AG10803 (cell line): ENCODE data around the gene GPSM3.

Experiments
- DNase-seq: peaks from one replicate; pipeline ENCODE4 v3.0.0; 2010; ENCODE audit warnings: low read depth
- H3K4me3 ChIP-seq: 2 replicates; pipeline ENCODE4 v1.5.1; 2011; ENCODE audit warnings: mild to moderate bottlenecking, low read length, control low read depth
- CTCF ChIP-seq: conservative IDR thresholded peaks from 2 replicates; pipeline ENCODE4 v1.5.1; 2011; ENCODE audit warnings: mild to moderate bottlenecking, low read length, control low read depth, inconsistent platforms

Gene GPSM3

DNA sequence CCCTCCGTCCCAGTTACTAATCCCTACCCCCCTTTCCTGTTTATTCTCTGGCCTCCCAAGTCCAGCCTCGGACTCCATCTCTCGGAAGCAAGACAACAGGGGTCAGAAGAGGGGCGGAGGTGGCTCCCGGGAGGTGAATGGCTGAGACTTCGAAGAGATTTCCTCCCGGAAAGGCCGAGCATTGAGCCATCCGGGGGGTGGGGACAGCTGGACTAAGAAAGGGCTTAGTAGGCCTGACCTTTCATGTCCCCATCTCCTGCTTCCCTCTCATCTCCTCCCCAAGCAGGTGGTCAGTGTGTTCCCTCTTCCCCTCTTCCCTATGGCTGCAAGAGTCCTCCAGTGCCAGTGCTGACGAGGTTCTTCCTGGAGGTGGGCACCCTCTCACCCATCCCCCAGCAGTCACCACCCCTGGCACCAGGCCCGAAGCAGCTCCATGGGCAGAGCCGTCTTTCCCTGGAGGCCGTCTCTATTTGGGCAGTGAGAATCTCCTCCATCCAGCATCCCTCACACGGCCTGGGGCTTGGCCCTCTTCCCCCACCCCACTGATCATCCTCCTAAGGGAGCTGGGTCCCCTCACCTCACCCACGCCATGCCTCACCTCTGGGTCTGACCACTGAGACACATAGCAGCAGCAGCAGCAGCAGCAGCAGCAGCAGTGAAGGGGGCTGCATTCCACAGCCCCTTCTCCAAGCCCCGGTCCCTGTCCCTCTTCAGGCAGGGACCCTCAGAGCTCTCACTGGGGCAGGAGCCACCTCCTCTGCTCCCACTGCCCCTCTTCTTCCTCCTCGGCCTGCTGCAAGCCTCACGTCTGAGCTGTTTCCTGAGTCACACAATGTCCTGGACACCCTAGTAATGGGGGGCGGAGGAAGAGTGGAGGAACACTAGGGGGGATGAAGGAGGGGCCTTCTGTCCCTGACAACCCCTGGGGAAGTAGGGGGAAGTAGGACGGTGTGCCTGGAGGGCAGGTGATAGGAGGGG, 31.1 kb upstream of the GPSM3 start, which contains the start of gene NOTCH4:
TSS of gene NOTCH4 (minus strand) at position 810 of the 978 bp plus-strand sequence. CDS start at position 671, 139 bp downstream.
- TF ChIP-seq CTCF, result no peak
- DNase-seq, result no peak
- no peak within 1 kb of the TSS for H3K4me3 ChIP-seq

- DNase-seq, result no peak
- H3K4me3 ChIP-seq, result no peak overlapping the region
- TF ChIP-seq CTCF, result no peak
These were observed 30.1 kb upstream of the GPSM3 start for GRCh38 chr6:32222333-32223230.

DNA sequence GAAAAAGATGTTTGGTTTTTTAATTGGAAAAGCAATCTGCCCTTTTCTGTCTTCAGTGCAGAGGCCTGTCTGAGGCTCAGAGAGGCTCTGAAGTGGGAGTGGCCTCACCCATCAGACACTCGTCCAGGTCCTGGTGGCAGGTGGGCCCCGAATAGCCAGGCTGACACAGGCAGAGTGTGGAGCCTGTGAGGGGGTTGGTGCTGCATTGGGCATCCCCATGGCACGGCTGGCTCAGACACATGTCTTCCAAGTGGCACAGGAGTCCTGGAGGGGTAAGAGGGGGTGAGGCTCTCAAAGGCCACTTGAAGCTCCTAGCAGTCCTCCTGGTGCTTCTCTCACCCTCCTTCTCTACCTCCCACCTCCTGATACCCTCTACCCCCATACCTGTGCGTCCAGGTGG, 27.6 kb upstream of the GPSM3 start:
- TF ChIP-seq CTCF, result no peak
- H3K4me3 ChIP-seq, result no peak overlapping the region
- DNase-seq, result no peak

GRCh38 chr6:32218167-32218566, 25.7 kb upstream of the GPSM3 start:
- no peak for TF ChIP-seq CTCF
- no peak for DNase-seq
- no peak overlapping the region for H3K4me3 ChIP-seq

GRCh38 chr6:32216998-32217397, 24.6 kb upstream of the GPSM3 start:
- no peak for TF ChIP-seq CTCF
- no peak for DNase-seq
- no peak overlapping the region for H3K4me3 ChIP-seq

DNA sequence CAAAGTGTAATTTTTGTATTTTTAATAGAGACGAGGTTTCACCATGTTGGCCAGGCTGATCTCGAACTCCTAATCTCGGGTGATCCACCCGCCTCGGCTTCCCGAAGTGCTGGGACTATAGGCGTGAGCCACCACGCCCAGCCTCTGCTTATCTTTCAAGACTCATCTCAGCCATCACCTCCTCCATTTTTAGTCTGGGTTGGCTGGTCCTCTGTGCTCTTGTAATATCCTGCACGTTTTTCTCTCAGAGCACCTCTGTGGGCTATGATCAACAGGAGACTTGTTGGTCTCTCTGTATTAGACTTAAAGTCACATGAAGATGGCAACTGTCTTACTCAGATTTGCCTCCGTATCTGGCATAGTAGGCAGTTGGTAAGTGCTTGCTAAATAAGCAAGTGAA, 23.8 kb upstream of the GPSM3 start:
- no peak overlapping the region for H3K4me3 ChIP-seq
- no peak for DNase-seq
- no peak for TF ChIP-seq CTCF
